Stimulated activated CD4-positive, alpha-beta T cell treated with anti-CD3 and anti-CD28 coated beads, Interleukin-2, amount 100 ng/mL, for 24 hours (primary cell): ENCODE results near the gene METTL15.
"Not testable (repeated sequence)": the region's sequence is repeated elsewhere in the genome, so short reads cannot be mapped to it uniquely, and the experiment has no call there.

Experiments used
- DNase-seq, 2 donors: peaks; one replicate each; pipeline ENCODE4 v3.0.0-alpha.2; 2020

METTL15 gene, protein sequence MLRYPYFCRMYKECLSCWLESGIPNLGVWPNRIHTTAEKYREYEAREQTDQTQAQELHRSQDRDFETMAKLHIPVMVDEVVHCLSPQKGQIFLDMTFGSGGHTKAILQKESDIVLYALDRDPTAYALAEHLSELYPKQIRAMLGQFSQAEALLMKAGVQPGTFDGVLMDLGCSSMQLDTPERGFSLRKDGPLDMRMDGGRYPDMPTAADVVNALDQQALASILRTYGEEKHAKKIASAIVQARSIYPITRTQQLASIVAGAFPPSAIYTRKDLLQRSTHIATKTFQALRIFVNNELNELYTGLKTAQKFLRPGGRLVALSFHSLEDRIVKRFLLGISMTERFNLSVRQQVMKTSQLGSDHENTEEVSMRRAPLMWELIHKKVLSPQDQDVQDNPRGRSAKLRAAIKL

DNA sequence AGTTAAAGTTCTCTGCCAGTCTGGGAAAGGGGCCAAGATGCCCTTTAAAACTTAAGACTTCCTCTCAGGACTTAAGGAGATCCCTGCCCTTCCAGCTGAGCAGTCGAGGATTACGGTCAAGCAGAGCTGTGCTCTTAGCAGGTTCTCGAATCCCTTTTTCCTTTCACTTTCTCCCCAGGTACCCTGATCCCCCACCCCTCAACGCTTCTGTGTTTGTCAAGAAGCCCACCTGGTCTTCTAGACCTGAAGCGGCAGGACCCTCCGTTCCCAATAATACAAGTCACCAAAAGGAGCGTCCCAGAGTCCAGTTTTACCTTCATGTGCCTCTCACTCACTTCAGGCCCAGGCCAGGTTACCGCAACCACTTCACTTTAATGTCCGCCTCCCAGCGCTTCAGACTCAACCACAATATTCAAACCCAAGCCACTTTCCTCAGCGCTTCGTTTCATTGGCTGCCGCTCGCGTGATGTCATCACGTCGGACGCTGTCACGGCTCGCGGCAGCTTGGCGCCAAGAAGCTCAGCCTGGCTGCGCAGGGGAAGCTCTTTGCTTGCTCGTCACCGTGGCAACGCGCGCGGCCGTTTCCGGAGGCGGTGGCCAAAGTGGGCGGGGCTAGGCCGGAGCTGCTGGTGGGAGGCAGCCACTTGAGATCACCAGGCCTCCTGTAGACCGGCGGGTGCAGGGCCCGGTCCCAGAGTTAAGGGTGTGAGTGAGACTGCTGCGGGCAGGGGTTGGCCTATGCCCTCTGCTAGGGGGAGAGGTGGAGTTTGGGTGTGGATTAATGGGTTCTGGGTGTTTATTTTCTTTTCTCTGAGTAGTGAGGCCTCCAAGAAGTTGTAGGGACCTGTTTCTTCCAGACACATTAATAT, at the start of gene METTL15, which contains the start of gene KIF18A:
TSS of gene METTL15 (plus strand) at position 639 of the 869 bp plus-strand sequence. CDS start 4,947 bp downstream, outside the sequence.
TSS of gene KIF18A (minus strand) at position 407 of the 869 bp plus-strand sequence. CDS start 10,209 bp downstream, outside the sequence.
- DNase-seq: peak; percentile 98 to 99

DNA sequence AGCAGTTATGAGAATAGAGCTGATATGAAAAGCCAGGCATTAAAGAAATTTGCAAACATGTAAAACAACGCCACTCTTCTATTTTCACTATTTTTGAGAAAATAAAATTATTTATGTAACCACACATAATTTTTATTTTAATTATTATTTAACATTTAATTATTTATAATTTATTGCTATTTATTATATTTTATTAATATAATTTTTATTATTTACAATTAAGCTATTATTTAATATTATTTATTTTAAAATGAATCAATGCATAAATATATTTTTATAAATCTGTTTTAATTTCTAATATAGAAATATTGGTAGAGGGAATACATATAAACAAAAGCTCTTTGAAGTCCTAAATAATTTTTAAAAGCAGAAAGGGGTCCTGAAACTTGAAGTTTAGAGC, 36.9 kb upstream of the METTL15 start:
- no peak for DNase-seq

DNA sequence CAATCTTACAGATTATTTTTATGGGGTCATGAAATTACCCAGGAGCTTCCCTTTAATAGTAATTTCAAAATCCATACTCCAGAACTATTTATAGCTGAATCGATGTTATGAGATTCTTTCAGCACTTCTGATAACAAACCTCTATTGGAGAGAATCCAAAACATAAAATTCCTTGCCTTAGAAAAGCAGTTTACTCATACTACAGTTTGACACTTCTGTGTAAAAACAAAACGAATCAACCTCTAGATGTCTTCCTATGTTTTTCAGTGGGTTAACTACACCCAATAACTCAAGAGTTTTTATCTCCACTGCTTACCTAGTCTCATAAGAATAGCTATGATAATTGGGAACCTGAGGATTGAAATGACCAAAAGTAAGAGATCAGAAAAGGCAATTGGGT, 35.9 kb upstream of the METTL15 start:
- no peak for DNase-seq

DNA sequence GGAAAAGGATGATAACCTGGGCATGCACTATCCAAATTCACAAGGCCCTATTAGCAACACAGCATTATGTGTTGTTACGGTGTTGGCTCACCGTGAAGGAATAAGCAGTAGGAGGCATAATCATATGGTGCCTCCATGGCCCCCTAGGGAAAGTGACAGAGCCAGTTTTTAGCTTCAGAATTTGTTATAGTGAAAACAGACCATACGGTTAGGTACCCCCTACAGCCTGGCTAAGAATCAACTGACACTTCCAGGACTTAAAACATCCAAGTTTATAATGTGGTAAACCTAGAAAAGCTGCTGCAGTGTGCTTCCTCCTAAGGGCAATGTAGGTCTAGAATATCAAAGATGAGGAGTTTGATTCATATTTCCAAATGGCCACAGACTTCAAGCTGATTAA, 30.7 kb upstream of the METTL15 start:
- DNase-seq: no peak

DNA sequence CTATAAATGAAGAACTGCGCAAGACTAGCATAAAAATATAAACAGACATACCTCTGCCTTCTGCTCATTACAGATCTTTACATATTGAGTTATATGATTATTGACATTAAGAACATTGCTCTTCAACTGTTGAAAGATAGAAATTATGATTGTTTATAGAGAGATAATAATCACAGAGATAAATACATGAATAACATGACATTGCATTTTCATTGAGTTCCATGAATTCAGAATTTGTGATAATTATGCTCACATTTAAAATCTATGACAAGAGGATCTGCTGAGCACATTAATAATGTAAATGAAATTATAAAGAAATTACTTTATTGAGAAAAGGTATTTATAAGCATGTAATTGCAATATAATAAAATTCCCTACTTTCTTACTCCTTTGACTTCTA, 25.1 kb upstream of the METTL15 start:
- DNase-seq: no peak

DNA sequence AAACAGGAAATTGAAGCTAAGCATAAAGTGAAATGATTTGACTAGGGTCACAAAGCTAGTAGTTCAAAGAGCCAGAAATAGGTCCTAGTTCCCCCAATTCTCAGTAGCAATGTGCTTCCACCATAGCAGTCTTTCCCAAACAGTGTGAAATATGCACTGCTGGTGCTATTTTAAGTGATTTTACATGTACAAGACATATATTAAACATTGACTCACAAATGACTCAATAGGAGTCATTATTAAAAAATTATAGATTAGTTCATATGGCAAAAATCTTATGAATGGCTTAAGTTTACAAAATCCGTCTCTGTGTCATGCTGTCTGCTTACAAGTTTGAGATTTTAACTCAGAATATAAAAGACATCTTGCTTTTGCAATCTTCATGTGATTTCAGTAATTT, 21.6 kb upstream of the METTL15 start:
- no peak for DNase-seq

DNA sequence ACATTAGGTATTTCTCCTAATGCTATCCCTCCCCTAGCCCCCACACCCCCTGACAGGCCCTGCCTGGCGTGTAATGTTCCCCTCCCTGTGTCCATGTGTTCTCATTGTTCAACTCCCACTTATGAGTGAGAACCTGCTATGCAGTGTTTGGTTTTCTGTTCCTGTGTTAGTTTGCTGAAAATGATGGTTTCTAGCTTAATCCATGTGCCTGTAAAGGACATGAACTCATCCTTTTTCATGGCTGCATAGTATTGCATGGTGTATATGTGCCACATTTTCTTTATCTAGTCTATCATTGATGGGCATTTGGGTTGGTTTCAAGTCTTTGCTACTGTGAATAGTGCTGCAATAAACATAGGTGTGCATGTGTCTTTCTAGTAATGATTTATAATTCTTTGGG, 21.0 kb upstream of the METTL15 start:
- not testable (repeated sequence) for DNase-seq

DNA sequence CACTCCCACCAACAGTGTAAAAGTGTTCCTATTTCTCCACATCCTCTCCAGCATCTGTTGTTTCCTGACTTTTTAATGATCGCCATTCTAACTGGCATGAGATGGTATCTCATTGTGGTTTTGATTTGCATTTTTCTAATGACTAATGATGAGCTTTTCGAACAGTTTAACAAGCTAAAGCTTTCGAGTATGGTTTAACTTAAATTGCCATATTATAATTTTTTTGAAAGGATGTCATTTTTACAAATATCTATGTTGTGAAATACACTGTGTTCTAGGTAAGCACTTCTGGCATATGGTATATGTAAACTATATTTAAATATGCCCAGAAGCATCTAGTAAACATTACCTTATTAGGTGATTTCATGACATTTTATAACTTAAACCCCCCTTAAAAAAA, 20.5 kb upstream of the METTL15 start:
- not testable (repeated sequence) for DNase-seq

DNA sequence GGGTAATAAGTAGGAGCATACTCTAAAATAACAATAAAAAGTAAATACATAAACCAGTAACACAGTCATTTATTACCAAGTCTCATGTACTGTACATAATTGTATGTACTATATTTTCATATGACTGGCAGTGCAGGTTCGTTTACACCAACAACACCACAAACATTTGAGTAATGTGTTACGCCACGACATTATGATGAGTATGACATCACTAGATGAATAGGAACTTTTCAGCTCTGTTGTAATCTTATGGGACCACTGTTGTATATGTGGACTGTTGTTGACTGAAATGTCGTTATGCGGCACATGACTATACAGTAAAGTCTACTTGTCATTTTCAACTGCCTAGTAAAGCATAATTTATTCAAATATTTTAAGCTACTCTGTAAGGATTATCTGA, 18.8 kb upstream of the METTL15 start:
- DNase-seq: no peak

DNA sequence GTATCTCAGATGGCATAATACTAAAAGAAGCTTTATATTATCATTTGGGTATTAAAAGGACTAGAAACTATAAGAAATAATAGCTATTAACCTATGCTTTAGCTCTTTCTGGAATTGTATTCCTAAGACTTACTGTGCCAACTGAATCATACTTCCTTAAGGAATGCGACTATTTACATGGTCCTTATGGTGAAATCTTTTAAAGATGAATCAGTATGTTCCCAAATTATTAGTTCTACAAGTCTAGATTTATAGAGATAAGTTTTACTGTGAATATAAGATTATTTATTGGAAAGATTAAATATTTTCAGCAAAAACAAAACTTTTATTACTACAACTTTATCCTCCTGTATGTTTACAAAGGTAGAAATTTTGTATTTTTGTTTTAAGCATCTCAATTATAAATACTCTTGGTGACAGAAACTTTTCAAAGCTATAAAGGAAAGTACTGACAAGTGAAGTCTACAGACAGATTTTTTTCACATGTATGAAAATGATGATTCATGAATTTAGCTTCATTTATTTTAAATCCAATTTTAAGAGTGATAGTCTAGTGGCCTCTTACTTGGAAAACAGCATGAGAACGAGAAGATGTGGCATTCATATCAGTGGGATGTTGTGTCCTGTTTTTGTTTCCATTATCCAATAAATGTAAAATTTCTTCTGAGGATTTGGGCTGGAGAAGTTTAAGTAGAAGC, 18.0 kb upstream of the METTL15 start:
- no peak for DNase-seq

DNA sequence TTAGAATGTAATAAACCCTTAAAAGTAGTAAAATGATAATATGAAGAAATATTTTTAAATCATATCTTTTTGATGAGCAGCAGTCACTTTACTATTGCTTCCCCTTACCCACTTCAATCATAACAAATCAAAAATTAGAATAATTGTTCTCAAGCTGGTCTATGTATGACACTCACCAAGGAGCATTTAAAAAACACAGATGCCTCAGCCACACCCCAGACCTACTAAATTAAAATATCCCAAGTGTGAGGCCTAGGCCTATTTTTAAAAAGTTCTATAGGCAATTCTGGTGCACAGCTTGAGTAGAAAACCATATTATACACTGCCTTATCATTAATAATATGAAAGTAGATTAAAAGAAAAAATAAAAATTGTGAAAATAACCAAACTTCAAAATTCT, 15.4 kb upstream of the METTL15 start:
- DNase-seq: no peak

DNA sequence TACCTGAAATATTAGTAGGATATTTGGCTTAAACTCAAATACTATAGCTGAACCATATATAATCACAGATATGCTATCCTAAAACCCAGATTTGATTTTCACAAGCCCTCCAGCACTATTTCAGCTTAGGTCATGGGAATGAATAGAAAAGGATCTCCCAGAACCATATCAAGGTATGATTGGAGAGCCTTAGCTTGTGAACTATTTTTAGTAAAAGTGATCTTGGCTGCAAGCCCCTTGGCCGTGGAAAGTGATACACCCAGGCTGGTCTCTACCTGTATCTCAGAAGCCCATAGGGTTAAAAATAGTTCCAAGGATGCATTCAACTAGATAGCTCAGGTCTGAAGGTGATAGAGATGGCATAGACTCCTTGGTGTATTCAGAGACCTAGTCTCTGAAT, 9.9 kb upstream of the METTL15 start:
- no peak for DNase-seq

DNA sequence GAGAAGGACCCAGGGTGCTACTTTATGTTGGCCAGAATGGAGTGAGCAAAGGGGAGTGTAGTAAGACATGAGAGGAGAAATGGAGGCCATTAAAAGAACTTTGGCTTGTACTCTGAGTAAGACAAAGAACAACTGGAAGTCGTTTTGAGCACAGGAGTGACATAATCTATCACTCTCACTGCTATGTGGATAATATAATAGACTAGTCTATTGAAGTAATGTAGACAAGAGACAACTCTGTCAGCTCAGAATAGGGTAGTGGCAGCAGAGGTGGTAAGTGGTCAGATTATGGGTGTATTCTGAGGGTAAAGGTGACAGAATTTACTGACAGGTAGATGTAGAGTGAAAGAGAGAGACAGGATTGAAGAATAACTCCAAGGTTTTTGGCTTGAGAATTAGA, 8.5 kb upstream of the METTL15 start:
- no peak for DNase-seq

DNA sequence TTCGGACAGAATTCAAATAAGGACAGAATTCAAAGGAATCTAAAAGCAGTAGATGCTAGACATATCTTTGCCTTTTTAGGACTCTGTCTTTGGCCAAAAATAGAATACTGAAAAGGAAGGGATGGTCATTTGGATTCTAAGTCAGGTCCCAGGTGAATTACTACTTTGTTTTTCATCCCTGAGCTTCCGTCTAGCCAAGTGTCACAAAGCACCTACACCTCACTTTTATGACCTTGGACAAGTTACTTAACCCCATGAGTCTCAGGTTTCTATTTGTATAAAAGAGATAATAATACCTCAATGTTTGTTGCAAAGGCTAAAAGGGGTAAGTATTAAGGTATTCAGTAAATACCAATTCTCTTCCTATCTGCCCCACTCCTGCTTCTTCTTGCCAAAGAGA, 7.5 kb upstream of the METTL15 start:
- DNase-seq: no peak

DNA sequence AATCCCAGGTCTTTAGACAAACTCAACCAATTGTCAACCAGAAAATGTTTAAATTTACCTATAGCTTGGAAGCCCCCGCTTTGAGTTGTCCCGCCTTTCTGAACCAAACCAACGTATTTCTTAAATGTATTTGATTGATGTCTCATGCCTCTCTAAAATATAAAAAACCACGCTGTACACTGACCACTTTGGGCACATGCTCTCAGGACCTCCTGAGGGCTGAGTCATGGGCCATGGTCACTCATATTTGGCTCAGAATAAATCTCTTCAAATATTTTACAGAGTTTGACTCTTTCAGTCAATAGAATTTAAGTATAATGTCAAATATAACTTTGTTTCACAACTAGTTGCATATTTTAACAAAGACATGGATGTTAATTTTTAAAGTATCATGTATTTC, 5.9 kb upstream of the METTL15 start:
- not testable (repeated sequence) for DNase-seq

DNA sequence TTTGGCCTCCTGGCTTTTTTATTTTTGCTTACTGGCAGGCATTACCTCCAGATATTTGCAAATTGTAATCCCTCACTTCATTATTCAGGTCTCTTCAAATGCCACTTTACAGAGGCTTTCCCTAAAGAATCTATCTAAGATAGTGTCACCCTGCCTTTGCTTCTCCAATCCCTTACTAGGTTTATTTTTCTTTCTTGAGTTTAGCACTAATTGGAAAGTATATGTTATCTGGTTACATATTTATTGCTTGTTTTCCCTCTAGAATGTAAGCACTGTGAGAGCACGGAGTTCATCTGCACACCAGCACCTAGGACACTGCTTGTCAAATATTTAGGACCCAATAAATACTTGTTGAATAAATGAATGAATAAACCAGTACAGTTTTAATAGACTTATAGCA, 3.8 kb upstream of the METTL15 start:
- no peak for DNase-seq

DNA sequence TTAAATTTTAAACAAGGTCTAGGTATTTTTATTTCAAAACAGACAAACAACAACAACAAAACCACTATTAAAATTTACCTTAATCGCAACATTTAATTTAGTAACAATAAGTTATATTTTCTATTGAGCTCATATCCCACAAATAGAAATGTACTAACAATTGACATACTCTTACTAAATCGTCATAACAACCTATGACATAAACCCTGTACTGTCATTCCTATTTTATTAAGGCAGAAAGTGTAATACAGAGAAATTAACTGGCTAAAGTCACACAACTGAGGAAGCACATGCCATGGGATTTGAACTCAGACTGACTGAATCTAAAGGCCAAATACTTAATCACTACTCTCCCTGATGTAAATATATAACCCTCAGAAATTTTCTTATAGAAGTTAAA, 3.2 kb upstream of the METTL15 start:
- DNase-seq: no peak

DNA sequence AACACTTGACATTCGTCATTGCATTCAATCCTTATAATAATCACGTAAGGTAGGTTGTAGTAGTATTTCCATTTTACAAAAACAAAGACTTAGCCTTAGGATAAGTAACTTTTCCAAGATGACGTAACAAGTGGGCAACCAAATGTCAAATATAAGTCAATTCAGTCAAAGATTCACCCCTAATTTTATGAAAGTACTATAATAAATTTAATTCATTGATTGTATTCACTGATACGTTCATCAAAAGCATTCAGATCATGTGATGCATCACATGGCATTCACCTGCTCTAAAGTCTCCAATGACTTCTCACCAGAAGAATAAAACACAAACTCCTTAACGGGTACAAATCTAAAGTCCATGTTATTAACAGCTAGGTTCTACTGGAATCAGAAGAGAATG, 2.3 kb upstream of the METTL15 start:
- DNase-seq: no peak

DNA sequence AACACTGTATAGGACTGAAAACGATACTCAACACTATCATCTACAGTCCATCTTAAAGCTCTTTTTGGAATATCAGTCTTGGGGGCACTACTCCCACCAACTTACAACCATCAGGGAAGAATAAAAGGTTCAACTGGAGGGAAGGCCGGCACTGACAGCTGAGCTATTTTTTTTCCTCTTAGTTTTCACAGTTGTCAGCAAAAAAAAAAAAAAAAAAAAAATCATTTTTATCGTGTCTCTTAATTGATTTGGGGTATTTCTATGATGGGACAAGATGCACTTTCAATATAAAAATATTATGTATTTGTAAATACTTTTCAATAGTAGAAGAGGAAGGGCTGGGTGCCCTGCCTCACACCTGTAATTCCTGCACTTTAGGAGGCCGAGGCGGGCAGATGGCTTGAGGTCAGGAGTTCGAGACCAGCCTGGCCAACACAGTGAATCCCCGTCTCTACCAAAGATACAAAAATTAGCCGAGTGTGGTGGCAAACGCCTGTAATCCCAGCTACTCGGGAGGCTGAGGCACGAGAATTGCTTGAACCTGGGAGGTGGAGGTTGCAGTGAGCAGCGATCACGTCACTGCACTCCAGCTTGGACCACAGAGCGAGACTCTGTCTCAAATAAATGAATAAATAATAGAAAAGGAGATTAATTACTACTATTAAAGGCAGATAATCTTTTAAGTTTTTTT, 1.7 kb upstream of the METTL15 start:
- no peak for DNase-seq

DNA sequence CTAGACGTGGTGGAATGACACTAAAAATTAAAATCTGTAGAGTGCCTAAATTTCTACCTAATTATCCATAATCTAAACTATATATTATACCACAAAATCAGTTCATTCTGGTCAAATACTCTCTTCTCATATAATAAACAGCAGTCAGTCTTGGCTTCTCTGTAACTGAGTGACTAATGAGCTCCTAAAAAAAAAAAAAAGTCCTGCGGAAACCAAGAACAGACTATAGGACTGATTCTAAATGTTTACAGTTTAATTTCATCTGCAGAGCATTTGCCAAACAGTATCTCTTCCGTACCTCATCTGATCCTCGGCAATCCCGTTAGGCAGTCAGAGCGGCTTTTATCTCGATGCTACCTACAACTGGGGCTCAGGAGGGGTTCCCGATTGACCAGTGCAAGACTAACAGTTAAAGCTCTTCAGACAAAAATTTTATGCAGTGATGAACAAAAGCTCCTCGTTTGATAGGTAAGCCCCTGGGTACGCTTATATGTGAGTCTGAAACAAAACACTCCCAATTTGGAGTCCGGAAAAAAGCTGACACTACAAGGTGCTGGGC, 918 bp upstream of the METTL15 start:
- peak in 1 of 2 donors; percentile 18 for DNase-seq

DNA sequence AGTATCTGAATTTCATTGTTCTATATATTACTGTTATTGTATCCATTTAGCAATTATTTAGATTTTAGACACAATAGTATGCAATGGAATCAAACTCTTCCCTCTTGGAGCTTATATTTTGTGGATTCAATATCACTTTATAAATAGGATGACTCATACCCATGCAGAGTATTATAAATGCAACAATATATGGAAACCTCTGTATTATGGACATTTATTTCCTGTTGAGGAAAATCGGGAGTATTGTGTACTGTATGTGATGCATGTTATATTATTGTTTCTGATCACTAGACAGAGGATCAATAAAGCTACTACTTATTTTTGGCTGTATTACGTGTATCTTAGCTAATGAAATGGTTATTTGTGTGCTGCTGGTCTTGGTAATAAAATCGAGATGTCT, 770 bp downstream of the METTL15 start:
- DNase-seq: no peak

DNA sequence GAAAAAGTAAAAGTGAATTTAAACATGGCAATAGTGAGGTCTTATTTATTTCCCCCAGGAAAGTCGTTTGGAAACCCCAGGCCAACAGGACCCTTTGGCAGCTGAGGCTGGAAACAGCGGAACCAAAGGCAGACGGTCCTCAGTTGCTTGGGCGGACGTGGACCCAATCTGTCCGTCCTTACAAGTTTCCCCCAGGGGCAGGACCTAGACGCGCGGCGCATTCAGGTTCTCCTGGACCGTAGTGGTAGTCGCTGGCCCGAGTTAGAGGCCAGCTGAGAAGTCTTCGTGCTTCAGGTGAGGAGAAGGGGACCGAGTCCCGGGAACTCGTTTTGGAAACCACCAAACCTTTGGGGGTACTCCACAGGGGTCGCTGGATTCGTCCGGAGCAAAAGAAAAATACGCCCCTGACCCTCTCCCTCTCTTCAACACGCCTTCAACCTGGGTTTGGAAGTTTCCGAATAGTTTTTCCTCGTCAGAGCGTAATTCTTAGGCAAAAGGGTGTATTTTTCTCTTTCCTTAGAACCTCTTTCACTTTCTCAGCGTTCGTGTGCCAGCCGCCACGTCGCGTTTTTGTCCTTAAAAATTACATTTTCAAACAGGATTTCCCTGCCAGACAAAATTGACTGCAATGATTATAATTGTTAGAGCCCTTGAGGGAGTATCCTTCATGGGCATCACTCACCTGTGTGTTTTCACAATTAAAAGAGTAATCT, 2.1 kb downstream of the METTL15 start:
- peak; percentile 66 to 71 for DNase-seq
